GM12873 (cell line): Measurements from ENCODE around the gene MINDY3.

Experiments
- CTCF ChIP-seq: IDR thresholded peaks from 2 replicates; pipeline ENCODE4 v1.5.1; 2012; ENCODE audit warnings: low read depth, mild to moderate bottlenecking, moderate library complexity, low read length, control low read depth; ENCODE audit not compliant: insufficient read depth; ENCODE audit errors: missing control alignments

MINDY3 gene

GRCh38 chr10:15815242-15815885 is 44.9 kb downstream of the MINDY3 start:
- TF ChIP-seq CTCF: no peak

DNA sequence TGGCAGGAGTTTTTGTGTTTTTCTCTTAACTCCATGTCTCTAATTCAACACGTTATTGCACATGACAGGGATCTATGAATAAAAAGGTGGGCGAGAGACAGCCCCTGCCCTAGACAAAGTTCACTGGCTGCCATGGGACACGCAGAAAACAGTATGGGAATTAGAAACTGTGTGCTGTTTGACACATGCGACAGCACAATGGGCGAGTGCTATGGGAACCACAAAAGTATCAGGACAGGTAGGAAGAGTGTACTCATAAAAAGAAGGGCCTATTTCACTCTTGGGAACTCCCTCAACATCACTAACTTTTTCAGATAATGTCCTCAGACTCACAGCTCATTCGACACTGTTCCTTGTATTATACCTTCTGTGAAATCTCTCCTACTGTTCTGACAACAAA is 45.7 kb downstream of the MINDY3 start:
- no peak for TF ChIP-seq CTCF

- no peak for TF ChIP-seq CTCF
Measured at GRCh38 chr10:15813415-15813814, 46.9 kb downstream of the MINDY3 start.

GRCh38 chr10:15809450-15809849 is 50.9 kb downstream of the MINDY3 start:
- no peak for TF ChIP-seq CTCF

GRCh38 chr10:15808204-15808797 is 52.0 kb downstream of the MINDY3 start:
- TF ChIP-seq CTCF: no peak

- TF ChIP-seq CTCF: no peak
Measured at GRCh38 chr10:15805395-15806058, 54.8 kb downstream of the MINDY3 start.

DNA sequence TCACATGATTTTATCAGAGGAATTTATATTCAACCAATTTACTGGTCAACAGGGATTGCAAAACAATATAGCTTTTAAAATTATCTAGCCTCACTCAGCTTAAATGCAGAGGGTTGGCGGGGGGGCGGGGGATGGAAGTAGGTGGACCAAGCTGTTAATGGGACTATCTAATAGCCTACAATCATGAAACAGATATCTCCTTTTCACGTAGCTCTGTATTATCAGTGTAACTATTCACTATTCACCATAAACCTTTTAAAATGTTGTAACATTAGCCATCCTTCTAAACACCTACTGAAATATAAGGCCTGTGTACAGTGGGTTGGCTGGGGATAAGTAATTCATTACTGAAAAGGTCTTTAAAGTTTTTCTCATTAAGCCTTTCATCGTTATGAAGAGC is 56.2 kb downstream of the MINDY3 start:
- no peak for TF ChIP-seq CTCF
